SIG-M5 treated with dmso at 0.1 percent for 504 hours (cell line): ENCODE results near the gene PTPRD.
"Not testable (repeated sequence)": the region's sequence is repeated elsewhere in the genome, so short reads cannot be mapped to it uniquely, and the experiment has no call there.

Experiments used
- DNase-seq: peaks from one replicate; lab custom pipeline; 2025; ENCODE audit not compliant: unreplicated experiment; lab: John Stamatoyannopoulos, UW

PTPRD gene

DNA sequence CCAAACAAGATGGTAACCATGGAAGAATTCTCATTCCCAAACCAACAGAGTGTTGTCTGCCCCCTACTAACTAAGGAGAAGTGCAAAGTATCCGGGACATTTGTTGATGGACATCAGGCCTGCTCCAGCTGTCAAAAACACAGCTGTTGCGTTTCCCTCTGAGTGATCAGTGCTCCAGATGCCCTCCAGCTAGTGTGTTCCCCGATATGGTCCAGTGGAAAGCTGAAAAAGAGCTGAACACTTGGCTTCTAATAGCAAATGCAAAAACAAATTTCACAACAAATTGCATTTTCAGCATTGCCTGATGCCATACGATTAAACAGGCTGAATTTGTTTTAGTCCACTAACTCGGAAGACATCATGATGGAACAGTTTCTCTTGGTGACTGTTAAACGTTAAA lies 1398.7 kb downstream of the PTPRD start:
- no peak for DNase-seq

GRCh38 chr9:9212963-9213362 lies 1399.8 kb downstream of the PTPRD start:
- no peak for DNase-seq

- no peak for DNase-seq
Measured at GRCh38 chr9:9202276-9202675, 1410.5 kb downstream of the PTPRD start.

- no peak for DNase-seq
Measured at GRCh38 chr9:9186086-9186485, 1426.7 kb downstream of the PTPRD start.

GRCh38 chr9:9182431-9182830 lies 1430.4 kb downstream of the PTPRD start:
- DNase-seq, result no peak

DNA sequence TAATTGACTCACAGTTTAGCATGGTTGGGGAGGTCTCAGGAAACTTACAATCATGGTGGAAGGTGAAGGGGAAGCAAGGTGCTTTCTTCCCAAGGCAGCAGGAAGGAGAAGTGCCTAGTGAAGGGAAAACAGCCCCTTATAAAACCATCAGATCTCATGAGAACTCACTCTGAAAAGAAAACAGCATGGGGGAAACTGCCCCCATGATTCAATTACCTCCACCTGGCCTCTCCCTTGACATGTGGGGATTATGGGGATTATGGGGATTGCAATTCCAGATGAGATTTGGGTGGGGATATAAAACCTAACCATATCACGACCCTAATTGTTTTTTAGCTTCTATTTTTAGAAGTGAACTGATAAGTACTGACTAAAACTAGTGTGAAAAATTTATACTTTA lies 1435.7 kb downstream of the PTPRD start:
- no peak for DNase-seq

DNA sequence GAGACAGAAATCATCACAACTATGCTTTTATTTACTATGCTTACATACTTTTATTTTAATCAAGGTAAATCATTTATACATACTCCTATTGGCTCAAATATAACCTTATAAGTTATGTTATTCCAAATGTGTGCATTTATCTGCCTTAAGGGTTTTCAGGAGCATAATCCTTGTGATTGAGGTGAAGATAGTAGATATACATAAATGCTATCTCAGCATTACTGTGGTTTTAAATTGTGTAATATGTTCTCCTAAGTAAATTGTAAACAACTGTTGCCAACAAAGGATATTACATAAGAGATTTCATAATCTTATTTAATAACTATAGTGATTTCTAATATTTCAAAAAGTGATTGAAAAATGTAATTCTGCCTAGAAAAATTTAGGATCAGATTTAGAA lies 1438.4 kb downstream of the PTPRD start:
- no peak for DNase-seq

- no peak for DNase-seq
Measured at GRCh38 chr9:9173264-9173663, 1439.5 kb downstream of the PTPRD start.

DNA sequence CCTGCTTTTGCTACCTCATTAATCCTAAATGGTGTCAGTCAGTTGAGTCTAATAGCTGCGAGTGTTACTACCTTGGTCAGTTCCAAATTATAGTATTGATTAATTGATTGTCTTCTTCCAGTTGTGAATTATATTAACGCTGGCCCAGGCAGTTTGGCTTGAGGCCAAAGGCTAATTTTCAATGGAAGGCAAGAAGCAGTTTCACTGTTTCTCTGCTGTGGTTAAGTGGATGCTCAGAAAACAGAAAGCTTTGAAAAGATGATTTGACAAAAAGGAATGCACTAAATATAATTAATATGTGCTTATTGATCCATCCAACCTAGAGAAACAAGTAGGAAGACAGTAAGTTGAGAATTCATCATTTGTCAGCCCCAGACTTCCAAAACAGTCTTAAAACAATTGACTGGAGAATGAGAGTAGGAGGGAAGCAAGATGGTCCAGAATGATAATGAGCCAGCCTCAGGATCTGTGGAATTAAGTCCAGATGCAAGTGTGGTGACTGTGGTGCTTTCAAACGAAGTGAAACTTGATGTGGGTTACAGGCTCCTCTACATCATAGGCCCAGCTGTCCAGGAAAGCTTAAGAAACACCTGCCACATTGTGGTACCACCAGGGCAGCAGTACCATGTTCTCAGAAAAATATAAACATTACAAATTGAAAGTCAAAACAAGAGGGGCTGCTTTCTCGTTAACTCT lies 1442.2 kb downstream of the PTPRD start:
- no peak for DNase-seq

- DNase-seq, result no peak
Measured at GRCh38 chr9:9142001-9142400, 1470.8 kb downstream of the PTPRD start.

DNA sequence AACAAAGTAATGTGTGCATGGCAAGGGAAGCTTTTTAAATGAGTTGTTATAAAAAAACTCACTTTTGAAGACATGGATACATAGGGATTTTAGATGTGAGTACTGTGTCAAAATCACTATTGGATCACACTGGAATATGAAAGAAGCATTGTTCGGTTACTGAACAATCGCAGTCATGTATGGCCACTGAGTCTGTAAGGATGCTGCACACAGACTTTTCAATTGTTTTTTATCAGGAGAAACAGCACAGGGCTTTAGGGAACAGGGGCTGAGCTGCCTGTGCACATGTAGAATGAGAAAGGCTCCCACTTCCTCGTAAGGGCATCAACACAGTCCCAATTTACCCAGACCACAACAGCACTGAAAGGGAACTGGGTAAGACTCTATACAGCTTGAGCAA lies 1479.3 kb downstream of the PTPRD start:
- DNase-seq, result no peak

DNA sequence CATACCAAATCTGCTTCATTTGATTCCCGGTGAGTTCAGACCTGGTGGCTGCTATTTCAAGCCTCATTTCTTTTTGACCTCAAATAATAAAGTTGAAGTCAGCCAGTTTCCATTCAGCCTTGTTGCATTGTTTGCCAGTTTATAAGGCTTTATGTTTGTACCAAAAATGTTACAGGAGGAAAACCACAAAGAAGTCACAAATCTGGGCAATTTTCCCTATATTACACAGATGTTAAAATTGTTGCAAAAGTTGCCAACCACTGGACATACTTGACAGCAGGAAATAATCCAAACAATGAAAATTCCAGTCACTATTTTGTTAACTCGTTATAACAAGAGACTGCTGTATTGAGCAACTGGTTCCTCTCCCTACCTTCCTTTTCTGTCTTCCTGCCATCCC lies 1488.2 kb downstream of the PTPRD start:
- no peak for DNase-seq

- DNase-seq, result no peak
Measured at GRCh38 chr9:9122230-9122875, 1490.4 kb downstream of the PTPRD start.

GRCh38 chr9:9117866-9118265 lies 1494.9 kb downstream of the PTPRD start:
- no peak for DNase-seq

- no peak for DNase-seq
Measured at GRCh38 chr9:9112001-9112720, 1500.6 kb downstream of the PTPRD start.

- DNase-seq, result no peak
Measured at GRCh38 chr9:9108641-9109040, 1504.2 kb downstream of the PTPRD start.

DNA sequence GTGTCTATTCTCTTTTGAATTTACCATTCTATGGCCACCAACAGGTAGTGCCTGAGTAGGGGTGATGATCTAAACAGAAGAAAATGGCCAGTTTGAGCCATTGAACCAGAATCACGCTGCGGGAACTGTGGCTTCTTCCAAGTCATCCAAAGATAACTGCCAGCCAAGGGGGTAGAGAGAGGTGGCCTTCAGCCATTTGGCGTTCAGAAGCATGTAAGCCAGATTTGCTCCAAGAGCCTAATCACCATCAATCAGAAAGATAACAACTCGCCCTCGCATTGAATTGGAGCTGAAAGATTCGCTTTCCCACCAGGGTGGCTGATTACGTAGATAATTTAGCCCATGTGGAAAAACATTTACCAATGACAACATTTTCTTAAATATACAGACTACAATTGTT lies 1510.5 kb downstream of the PTPRD start:
- no peak for DNase-seq

GRCh38 chr9:9100070-9100469 lies 1512.7 kb downstream of the PTPRD start:
- DNase-seq, result no peak

- DNase-seq, result no peak
Measured at GRCh38 chr9:9099646-9100045, 1513.2 kb downstream of the PTPRD start.

DNA sequence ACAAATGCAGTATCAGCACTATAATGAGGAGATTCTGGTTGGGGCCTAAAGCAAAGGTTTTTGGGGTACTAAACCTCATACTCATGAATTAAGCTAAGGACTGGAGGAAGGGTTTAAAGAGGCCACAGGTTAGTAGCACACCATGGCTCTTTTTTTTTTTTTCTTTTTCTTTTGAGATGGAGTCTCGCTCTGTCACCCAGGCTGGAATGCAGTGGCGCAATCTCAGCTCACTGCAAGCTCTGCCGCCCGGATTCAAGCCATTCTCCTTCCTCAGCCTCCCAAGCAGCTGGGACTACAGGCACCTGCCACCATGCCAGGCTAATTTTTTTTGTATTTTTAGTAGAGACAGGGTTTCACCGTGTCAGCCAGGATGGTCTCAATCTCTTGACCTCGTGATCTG lies 1515.5 kb downstream of the PTPRD start:
- not testable (repeated sequence) for DNase-seq

DNA sequence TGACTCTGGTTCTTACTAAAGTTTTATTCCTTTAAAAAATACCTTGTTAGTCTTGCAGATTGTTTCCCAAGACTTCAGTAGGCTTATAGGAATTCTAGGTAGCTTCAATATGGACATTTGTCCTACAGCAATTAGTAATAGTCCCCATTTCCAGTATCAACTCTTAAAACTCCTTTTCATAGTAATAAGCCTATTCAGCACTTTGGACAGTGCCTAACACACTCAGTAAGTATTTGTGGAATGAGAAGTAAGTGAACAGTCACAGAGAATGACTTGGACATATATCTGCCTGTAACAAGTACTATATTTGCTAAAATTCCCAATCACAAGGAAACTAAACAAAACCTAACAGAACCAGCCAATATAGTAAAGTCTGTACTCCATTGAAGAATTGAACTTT lies 1521.4 kb downstream of the PTPRD start:
- DNase-seq, result no peak

DNA sequence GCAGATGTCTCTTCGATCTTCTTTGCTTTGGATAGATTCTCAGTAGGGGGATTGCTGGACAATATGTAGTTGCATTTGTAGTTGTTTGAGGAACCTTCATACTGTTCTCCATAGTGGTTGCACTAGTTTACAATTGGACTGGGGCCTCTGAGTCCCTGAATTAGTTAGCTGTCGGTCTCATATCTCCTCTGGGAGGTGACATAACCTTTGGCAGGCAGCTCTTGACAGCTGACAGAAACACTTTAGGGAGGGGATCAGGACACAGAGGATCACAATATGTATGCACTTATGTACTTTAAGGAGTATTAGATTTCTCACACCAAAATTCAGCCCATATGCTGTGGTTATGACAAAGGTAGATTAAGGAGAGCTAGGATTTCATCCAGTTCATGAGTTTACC lies 1533.3 kb downstream of the PTPRD start:
- DNase-seq, result no peak
